Suprapubic skin (tissue), 4 donors: ENCODE data around the gene AIFM3. TPM values are rescaled to one million over a fixed set of nuclear protein-coding genes. Genes with fewer than 3 reads are reported as not detected.

ENCODE experiments used
- DNase-seq, 2 donors: peaks; one replicate each; pipeline ENCODE4 v3.0.0-alpha.2; 2019; ENCODE audit warnings: low spot score in 2 of 2
- H3K27ac ChIP-seq: fragments of 200-600 bp; sonication (generic); one replicate; pipeline ENCODE4 v1.5.1; 2019
- H3K27me3 ChIP-seq: fragments of 200-600 bp; sonication (generic); one replicate; pipeline ENCODE4 v1.5.1; 2019
- H3K36me3 ChIP-seq: fragments of 200-600 bp; sonication (generic); one replicate; pipeline ENCODE4 v1.5.1; 2019
- H3K4me1 ChIP-seq: fragments of 200-600 bp; sonication (generic); one replicate; pipeline ENCODE4 v1.5.1; 2019
- H3K4me3 ChIP-seq: fragments of 200-600 bp; sonication (generic); one replicate; pipeline ENCODE4 v1.5.1; 2019; ENCODE audit warnings: mild to moderate bottlenecking
- H3K9me3 ChIP-seq: fragments of 200-600 bp; sonication (generic); one replicate; pipeline ENCODE4 v1.5.1; 2019
- CTCF ChIP-seq, 2 donors: fragments of 200-600 bp in 1 of 2; fragments of 450-650 bp in 1 of 2; sonication (generic) in 1 of 2; IDR thresholded peaks; one replicate each; pipeline ENCODE4 v1.5.1; 2016 to 2019; ENCODE audit warnings: antibody characterized with exemption in 2 of 2, mild to moderate bottlenecking in 1 of 2, moderate library complexity in 1 of 2
- EP300 ChIP-seq: sonication (generic); formaldehyde crosslinking; IDR thresholded peaks from one replicate; pipeline ENCODE4 v1.6.1; 2017; ENCODE audit warnings: antibody characterized with exemption
- POLR2A ChIP-seq, 2 donors: fragments of 450-650 bp; IDR thresholded peaks; one replicate each; pipeline ENCODE4 v1.6.1; 2017; ENCODE audit warnings: antibody characterized with exemption in 2 of 2, mild to moderate bottlenecking in 2 of 2, moderate library complexity in 2 of 2
- POLR2AphosphoS5 ChIP-seq, 3 donors: sonication (generic); formaldehyde crosslinking; IDR thresholded peaks; one replicate each; pipeline ENCODE4 v1.6.1; 2017; ENCODE audit warnings: antibody characterized with exemption in 3 of 3
- WGBS: methylation state at CpG from one replicate; pipeline ENCODE4 v1.1.5; 2018; 5-methylcytosine and 5-hydroxymethylcytosine counted together
- total RNA-seq, 4 donors: library from RNA; depleted of rRNA; stranded (reverse); fragments of >200 nt; gene quantifications; one replicate each; pipeline ENCODE4 v1.1.0, GENCODE V29; 2016

Gene AIFM3
- total RNA-seq, 4 donors from 2014 or later, result 0.72 TPM; not detected in 3

GRCh38 chr22:20975541-20976290 is 8.7 kb downstream of the AIFM3 start:
- 87% methylated on average over 13 of the region's 14 CpGs for WGBS
- H3K27ac ChIP-seq, result no peak overlapping the region
- no peaks in the 10 kb centered on the region for H3K9me3 ChIP-seq
- H3K36me3 ChIP-seq, result no peaks in the 10 kb centered on the region
- TF ChIP-seq POLR2AphosphoS5 (IDR thresholded peaks at IDR 0.05), result no peak
- H3K27me3 ChIP-seq, result no peaks in the 10 kb centered on the region
- no peak for DNase-seq
- no peak overlapping the region for H3K4me3 ChIP-seq
- H3K4me1 ChIP-seq, result peaks cover 18% of the 10 kb centered on the region

DNA sequence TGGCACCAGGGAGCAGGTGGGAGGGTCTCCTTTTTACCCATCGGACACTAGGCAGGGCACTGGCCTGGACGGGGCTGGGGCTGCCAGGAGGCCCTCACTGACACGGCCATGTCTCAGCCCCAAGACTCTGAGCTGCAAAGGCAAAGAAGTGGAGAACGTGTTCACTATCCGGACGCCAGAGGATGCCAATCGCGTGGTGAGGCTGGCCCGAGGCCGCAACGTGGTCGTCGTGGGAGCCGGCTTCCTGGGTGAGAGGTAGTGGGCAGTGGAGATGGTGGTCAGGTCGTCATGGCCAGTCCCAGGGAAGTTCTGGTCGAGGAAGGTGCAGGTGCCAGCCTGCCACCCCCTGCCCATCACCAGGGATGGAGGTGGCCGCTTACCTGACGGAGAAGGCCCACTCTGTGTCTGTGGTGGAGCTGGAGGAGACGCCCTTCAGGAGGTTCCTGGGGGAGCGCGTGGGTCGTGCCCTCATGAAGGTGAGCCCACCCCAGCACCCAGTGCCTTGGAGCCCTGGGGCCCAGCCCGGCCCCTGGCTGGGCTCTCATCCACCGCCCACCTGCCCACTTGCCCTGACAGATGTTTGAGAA is 9.3 kb downstream of the AIFM3 start:
- Histone ChIP-seq H3K4me3 (no peak overlapping the region), H3K36me3 (no peaks in the 10 kb centered on the region), H3K27me3 (no peaks in the 10 kb centered on the region), H3K4me1 (peaks cover 24% of the 10 kb centered on the region), H3K27ac (no peak overlapping the region), H3K9me3 (no peaks in the 10 kb centered on the region)
- DNase-seq, result no peak
- 78% methylated on average over 24 of the region's 24 CpGs for WGBS
- TF ChIP-seq EP300 (no peak), POLR2AphosphoS5 (IDR thresholded peaks at IDR 0.05) (no peak), CTCF (IDR thresholded peaks at IDR 0.05) (no peak), POLR2A (IDR thresholded peaks at IDR 0.05) (no peak)

DNA sequence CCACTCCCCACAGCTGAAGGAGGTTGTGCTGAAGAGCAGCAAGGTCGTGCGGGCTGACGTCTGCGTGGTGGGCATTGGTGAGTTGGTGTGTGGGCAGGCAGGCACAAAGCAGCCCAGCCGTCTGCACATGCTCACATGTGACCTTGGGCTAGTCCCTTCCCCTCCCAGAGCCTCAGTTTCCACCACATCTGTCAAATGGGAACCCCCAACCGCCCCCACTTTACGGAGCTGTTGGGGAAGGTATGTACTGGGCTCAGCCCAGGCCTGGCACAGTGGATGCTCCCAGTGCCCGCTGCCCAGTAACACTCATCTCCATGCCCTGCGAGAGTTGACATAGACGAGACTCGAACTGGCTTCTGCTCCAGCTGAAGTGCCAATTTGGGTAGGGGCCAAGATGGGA is 10.0 kb downstream of the AIFM3 start:
- Histone ChIP-seq H3K27ac (no peak overlapping the region), H3K4me1 (peaks cover 27% of the 10 kb centered on the region), H3K9me3 (no peaks in the 10 kb centered on the region), H3K4me3 (no peak overlapping the region), H3K27me3 (no peaks in the 10 kb centered on the region), H3K36me3 (no peaks in the 10 kb centered on the region)
- TF ChIP-seq POLR2AphosphoS5 (IDR thresholded peaks at IDR 0.05) (no peak), POLR2A (IDR thresholded peaks at IDR 0.05) (no peak), EP300 (no peak), CTCF (IDR thresholded peaks at IDR 0.05) (no peak)
- DNase-seq, result no peak
- 70% methylated on average over 4 of the region's 11 CpGs for WGBS

DNA sequence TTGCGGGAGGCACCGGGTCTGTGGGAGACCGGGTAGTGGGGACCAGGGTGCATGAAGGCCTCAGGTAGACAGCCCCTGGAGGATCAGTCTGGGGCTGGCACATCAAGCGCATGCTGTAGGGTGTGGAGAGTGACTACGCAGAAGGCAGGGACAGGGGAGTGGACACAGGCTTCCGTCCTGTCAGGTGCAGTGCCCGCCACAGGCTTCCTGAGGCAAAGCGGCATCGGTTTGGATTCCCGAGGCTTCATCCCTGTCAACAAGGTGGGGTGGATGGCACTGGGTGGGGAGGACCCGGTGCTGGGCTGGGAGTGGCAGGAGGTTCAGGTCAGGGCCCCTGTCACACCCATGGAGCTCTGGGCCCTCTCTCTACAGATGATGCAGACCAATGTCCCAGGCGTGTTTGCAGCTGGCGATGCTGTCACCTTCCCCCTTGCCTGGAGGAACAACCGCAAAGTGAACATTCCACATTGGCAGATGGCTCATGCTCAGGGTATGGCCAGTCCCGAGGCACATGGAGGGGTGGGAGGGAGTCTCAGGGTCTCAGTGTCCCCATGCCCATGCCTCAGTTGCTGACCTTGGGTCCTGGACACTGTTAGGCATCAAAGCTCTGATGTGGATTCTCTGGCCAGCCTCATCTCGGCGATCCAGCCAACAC is 10.6 kb downstream of the AIFM3 start:
- Histone ChIP-seq H3K27me3 (no peaks in the 10 kb centered on the region), H3K27ac (no peak overlapping the region), H3K4me3 (no peak overlapping the region), H3K36me3 (no peaks in the 10 kb centered on the region), H3K9me3 (no peaks in the 10 kb centered on the region), H3K4me1 (peaks cover 29% of the 10 kb centered on the region)
- no peak for TF ChIP-seq EP300
- no peak for TF ChIP-seq CTCF (IDR thresholded peaks at IDR 0.05)
- TF ChIP-seq POLR2AphosphoS5 (IDR thresholded peaks at IDR 0.05), result no peak
- TF ChIP-seq POLR2A (IDR thresholded peaks at IDR 0.05), result no peak
- WGBS, result 74% methylated on average over 17 of the region's 17 CpGs
- no peak for DNase-seq

DNA sequence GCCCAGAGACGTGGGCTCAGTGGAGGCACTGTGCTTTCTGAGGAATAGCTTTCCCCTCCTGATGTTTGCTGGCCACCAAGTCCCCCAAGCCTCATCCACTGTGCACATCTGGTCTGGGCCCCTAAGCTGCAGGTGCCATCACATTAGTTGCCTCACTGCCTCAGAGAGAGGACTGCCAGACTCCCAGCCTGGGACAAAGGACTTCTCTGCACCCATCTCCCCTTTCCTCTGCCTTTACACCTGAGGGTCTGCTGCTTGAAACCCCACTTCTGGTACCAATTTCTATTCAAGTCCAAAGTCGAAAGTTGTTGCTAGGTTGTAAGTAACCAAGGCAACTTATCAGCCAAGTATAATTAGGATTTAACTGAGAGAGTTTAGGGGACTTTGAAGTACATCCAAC is 11.4 kb downstream of the AIFM3 start:
- no peaks in the 10 kb centered on the region for H3K9me3 ChIP-seq
- WGBS, result 79% methylated on average over 2 of the region's 2 CpGs
- no peak overlapping the region for H3K27ac ChIP-seq
- TF ChIP-seq EP300, result no peak
- H3K4me1 ChIP-seq, result peaks cover 37% of the 10 kb centered on the region
- H3K4me3 ChIP-seq, result no peak overlapping the region
- H3K36me3 ChIP-seq, result no peaks in the 10 kb centered on the region
- DNase-seq, result no peak
- no peaks in the 10 kb centered on the region for H3K27me3 ChIP-seq

- no peak for DNase-seq
- H3K27ac ChIP-seq, result no peak overlapping the region
- no peaks in the 10 kb centered on the region for H3K36me3 ChIP-seq
- 28% methylated on average over 14 of the region's 39 CpGs for whole genome bisulfite sequencing
- H3K9me3 ChIP-seq, result no peaks in the 10 kb centered on the region
- no peaks in the 10 kb centered on the region for H3K27me3 ChIP-seq
- no peak for TF ChIP-seq EP300
- no peak for TF ChIP-seq POLR2A (IDR thresholded peaks at IDR 0.05)
- TF ChIP-seq POLR2AphosphoS5 (IDR thresholded peaks at IDR 0.05), result no peak
- TF ChIP-seq CTCF (IDR thresholded peaks at IDR 0.05), result no peak
- peak overlapping the region; percentile 34 for H3K4me3 ChIP-seq
- peaks cover 43% of the 10 kb centered on the region for H3K4me1 ChIP-seq
Measured at GRCh38 chr22:20979243-20979809, 12.3 kb downstream of the AIFM3 start.
